Measurements from ENCODE around the gene SSTR5.
A peak's percentile ranks its signal among the peaks of the same experiment; 100 is the strongest.

Gene SSTR5

GRCh38 chr16:1107731-1108130, 35.2 kb downstream of the SSTR5 start:
- DNase-seq, result no peak

DNA sequence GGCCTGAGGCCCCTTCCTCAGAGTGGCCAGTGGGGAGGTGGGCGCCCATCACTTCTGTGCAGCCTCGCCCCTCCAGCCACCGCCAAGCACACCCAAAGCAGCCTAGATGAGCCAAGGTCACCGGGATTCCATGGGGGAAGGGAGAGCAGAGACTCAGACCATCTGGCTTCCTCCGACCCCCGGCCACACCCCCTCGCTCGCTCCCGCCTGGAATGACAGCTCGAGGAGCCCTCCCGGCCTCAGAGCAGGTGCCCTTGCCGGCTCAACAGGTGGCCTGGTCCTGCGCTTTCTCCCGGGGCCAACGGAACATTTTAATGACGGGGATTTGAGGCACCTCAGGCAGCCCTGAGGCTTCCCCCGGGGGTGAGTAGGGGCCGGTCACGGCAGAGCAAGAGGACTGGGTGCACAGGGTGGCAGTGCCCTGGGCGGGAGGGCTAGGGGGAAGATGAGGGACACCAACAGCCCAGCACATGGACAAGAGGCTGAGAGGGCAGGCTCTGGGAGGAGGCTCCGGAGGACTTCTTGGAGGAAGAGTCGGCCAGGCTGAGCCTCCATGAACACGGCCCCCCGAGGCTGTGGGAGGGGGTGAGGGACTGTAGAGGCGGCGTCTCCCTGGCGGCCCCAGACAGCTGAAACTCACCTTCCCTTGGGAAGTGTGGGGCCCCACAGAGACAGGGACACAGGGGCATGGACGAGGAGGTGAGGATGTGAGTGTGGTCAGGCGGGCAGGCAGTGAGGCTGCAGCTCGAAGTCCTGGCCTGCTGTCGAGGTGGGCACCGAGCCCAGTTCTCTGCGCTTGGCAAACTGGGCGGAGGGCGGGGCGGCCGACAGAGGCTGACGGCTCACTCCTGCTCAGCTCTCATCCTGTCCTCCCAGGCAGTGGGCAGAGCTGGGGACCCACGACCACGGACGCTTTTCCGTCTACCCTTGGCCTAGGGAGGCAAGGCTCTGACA, 36.0 kb downstream of the SSTR5 start:
- DNase-seq, result no peak

GRCh38 chr16:1109648-1110047, 37.1 kb downstream of the SSTR5 start:
- DNase-seq, result no peak

DNA sequence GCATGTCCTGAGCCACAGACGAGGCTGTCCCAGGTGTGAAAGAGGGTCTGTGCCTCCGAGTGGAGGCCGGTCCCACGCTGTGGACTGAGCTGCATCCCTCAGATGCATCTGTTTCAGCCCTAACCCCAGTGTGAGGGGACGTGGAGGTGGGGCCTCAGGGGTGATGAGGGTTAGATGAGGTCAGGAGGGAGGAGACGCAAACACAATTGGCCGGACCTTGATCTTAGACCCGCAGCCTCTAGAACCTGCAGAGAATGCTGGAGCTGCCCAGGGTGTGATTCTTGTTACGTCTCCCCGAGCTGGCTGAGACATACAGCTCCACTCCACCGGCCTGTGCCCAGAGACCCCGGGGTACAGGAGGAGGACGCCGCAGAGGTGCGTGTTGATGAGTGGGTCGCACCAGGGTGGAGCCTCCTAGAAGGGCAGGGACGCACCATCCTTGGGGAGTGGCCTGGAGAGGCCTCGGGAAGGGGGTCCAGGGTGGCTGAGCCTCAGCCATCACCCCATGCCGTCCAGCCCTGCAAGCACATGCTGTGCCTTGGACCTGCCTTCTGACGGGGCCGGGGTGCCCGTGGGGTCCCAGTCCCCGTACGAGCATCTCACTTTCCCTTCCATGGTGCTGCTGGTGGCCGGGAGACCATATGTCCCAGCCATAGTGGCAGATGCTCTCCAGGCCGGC, 40.1 kb downstream of the SSTR5 start:
- no peak for DNase-seq

GRCh38 chr16:1113489-1113888, 40.9 kb downstream of the SSTR5 start:
- no peak for DNase-seq

GRCh38 chr16:1113889-1114526, 41.5 kb downstream of the SSTR5 start:
- no peak for DNase-seq

DNA sequence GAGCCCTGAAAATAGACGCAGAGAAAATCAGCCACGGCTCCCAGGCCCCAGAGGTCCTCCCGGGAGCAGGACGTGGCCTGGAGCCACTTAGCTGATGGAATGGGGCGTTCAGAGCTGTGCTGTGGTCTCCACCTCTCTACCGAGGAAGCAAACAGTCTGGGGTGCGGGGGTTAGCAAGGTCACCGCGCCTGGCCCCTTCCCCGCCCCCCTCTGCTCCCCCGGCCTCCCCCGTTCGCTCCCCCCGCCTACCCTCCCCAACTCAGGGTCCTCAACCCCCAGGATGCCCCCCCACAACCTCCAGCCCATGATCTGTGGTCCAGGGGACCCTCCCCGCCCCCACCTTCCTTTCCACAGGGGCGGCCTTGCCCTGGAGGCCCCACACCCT, 44.1 kb downstream of the SSTR5 start:
- no peak for DNase-seq

DNA sequence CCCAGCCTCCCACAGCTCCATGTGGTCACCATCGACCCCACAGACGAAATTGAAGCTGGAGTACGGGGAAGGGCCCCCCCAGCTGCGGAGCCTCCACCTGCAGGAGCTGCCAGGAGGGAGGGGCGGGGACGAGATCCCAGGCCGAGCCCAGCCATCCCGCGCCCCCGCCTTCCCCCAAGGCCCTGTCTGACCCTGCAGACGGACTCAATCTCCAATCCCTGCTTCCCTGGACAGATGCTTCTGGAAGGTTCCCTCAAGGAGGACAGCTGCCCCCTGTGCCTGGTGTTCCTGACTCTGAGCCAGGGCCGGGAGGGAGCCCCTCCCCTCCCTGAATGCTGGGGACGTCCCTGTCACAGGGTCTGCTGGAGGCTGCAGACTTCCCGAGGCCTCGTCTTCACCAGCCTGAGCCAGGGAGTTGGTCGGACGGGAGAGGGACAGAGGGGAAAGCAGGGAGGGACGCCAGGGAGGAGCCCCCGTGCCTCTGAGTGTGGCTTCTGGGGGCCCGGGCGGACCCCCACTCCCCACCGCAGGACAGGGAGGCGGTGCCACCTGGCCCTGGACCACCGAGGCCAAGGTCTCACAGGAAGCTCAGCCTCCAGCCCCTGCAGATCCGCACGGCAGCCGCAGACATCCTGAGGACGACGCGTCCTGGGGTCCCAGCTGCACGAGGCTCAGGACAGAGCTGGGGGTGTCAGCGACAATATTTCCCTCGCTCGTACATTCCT, 44.8 kb downstream of the SSTR5 start:
- DNase-seq, result no peak

- no peak for DNase-seq
Measured at GRCh38 chr16:1117926-1118325, 45.4 kb downstream of the SSTR5 start.

- DNase-seq, result no peak
Measured at GRCh38 chr16:1119129-1119528, 46.6 kb downstream of the SSTR5 start.

GRCh38 chr16:1119766-1120576, 47.4 kb downstream of the SSTR5 start:
- no peak for DNase-seq

DNA sequence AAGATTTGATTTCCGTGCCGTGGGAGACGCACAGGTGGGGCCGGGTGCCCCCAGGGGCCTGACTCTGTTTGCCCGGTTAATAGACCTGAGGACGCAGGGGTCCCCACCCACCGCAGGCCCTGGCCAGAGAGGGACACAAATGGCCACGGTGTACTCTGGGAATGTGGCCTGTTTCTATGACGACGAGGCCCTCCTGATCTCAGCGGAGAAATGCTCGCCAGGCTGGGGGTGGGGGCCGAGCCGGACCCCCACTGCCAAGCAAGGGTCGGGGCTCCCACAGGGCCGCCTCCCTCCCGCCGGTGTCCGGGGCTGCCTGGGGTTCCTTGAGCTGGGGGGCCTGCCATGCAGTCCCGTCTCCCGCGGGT, 48.0 kb downstream of the SSTR5 start:
- no peak for DNase-seq

DNA sequence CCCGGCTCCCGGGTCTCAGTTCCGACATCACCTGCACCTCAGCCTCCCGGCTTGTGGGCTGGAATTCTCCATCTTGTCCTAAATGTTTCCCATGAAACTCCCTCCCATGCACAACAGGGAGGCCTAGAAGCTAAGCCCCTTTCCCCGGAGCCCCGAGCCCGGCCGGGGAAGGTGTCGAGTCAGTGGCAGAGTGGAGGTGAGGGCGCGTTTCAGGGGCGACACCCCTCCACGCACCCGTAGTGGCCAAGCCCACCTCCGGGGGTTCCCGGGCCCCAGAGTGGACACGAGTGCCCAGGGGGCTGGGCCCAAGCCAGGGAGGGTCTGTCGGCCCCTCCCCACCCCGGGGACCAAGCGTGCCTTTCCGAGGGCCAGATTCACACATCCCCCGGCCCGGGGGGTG, 48.5 kb downstream of the SSTR5 start:
- DNase-seq, result no peak

DNA sequence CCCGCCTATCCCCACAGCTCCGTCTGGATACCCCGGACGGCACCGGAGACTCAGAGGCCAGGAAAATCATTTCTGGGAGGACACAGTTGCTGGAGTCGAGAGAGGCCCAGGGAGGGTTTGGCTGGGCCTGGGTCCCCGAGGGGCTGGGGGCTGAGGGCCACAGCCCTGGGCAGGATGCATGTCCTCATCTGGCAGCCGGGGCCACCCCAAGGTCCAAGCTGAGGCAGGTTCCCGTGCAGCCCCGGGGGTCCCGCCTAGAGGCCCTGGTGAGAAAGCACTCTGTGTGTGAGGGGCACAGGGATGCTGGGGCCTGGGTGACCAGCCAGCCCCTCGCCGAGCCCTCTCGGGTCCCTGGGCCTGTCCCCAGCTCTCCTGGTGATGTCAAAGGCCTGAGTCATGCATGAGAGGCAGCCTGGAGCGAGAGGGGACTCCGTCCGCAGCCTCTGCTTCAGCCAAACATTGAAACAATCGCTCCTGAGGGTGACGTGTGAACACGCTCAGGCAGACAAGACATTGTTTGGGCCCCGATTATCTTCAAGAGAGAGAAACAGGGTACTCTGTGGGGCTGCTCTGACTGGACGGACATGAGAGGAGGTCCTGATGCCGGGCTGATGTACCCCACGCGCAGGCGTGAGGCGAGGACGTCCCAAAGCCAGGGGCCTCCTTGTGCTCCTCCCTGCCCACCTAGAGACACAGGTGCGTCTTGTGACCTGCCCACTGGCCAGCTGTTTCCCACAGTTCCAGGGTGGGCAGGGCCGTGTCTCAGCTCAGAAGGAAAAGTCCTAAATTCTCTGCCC, 49.3 kb downstream of the SSTR5 start:
- DNase-seq, result no peak

DNA sequence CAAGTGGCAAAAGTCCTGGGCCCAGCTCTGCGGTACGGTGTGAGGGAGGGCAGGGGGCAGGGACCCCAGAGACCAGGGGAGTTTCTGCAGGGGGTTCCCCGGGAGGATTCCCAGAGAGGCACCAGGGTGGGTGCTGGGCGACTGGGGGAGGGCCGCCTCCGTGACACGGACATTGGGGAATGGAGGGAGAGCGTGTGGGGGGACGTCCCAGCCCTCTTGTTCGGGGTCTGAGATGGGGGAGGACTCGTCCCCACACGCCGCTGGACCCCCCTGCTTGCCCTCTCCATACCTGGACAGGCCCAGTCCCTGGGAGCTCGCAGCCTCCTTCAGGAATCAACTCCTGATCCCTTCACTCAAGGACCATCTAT, 49.8 kb downstream of the SSTR5 start:
- DNase-seq, result no peak

GRCh38 chr16:1123525-1124230, 51.1 kb downstream of the SSTR5 start:
- DNase-seq, result no peak

GRCh38 chr16:1124291-1124690, 51.7 kb downstream of the SSTR5 start:
- DNase-seq, result no peak

GRCh38 chr16:1124795-1125194, 52.2 kb downstream of the SSTR5 start:
- no peak for DNase-seq

DNA sequence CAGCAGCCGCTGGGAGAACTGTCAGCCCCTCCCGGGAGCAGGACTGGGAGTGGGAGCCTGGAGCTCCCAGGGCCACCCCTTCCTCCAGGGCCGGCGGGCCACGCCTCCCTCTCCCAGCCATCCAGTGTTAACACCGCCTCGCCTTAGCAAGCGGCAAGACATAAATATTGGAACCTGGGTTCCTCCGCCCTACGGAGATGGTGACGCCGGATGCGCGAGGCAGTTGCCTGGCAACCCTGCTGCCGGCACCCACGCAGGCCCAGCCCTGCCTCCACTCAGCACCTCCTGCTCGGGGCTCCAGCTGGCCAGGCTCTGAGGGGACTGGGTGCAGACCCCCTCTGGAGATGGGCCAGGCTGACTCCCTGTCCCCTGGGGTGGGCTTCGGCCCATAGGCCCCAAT, 52.9 kb downstream of the SSTR5 start:
- peak; percentile 59 for DNase-seq

DNA sequence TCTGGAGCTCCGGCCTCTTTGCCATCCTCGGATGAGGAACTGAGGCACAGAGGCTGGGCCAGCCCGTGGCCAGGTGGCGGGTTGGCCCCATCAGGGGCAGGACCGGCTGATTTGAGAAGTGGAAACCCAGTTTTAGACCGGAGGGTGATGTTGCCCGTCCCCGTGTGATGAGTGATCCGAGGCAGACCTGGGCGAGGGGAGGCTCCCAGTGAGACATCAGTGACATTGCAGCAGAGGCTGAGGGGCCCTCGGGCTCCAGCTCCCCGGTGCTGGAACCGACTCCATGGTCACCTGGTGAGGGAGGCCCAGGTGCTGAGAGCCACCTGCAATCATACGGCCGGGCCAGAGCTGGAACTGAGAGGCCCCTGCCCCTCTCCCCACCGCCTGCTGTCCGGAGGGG, 53.5 kb downstream of the SSTR5 start:
- DNase-seq, result no peak

DNA sequence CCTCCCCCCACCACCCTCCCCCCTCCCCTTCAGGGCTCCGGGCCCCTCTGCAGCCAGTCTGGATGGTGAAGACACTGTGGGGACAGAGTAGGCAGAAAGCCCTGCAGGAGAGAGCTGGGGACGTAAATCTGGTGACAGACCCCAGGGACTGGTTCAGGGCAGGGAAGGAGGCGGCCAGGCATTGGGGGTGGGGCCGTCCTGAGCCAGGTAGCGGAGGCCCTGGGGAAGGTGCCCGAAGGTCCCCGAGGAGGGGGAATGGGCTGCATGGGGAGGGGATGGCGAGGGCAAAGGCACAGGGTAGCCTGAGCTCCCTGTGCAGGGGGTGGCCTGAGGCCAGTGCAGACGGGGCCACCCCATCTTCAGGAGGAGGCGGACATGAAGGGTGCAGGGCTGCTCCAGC, 54.0 kb downstream of the SSTR5 start:
- no peak for DNase-seq

Data from activated CD4-positive, alpha-beta T cell treated with anti-CD3 and anti-CD28 coated beads for 48 hours (primary cell).